Colon (tissue), 2 donors: Measurements from ENCODE around the gene NT5E.

ENCODE experiments used
- FAIRE-seq: peaks from 2 replicates; lab custom pipeline; 2012; peaks lifted over from hg19 to GRCh38; lab: Jason Lieb, UNC
- donor health status: control.
- donor health status: control.

Gene NT5E

DNA sequence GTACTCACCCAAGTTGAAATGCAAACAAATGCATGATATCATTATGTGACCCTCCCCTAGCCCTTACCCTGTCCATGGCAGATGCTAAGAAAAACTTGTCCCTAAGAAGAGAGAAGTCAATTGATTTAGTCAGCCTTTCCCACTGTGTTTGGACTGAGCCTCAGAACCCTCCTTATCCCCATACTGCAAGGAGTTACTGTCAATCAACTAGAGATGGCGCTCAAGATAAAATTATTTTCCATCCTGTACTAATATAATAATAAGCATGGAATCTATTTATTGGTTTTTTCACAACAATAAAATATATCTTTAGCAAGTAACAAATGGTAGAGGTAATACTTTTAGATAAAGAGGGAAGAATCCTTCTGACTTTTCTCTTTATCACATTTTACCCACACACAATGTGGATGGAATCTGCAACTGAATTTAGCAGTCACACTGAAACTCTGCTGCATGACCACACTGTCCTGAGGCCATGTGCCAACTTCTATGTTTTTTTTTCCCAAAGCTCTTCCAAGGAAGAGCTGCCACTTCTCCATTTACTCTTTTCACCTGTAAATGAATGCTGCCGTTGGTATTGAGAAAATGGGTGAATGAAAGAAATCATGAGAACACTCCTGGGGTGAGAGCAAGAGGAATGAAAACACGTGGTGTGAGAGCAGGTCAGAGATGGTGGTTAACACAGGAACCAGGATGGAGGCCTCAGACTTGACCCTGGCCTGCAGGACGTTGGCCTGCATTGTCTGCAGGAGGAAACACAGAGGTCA, 10.5 kb downstream of the NT5E start:
- no peak for FAIRE-seq

GRCh38 chr6:85460921-85461797, 11.3 kb downstream of the NT5E start:
- no peak for FAIRE-seq

GRCh38 chr6:85461798-85462170, 11.9 kb downstream of the NT5E start:
- no peak for FAIRE-seq

DNA sequence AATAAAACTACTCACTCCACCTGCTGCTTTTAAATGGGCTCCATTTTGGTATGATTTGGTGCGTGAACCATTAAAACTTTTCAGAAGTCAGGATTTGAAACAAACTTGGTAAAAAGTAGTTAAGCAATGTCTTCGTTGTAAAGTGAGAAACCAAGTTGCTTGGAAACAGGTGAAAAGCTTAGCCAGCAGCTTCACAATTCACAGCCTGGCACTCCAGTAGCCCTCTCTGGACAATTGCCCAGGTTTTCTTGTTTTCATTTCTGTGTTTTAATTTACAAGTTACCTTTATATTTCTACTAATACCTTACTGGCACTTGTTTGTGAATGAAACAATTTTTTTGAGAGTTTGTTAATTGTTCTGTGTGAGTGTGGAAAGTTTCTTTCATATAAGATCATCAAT, 12.8 kb downstream of the NT5E start:
- no peak for FAIRE-seq

DNA sequence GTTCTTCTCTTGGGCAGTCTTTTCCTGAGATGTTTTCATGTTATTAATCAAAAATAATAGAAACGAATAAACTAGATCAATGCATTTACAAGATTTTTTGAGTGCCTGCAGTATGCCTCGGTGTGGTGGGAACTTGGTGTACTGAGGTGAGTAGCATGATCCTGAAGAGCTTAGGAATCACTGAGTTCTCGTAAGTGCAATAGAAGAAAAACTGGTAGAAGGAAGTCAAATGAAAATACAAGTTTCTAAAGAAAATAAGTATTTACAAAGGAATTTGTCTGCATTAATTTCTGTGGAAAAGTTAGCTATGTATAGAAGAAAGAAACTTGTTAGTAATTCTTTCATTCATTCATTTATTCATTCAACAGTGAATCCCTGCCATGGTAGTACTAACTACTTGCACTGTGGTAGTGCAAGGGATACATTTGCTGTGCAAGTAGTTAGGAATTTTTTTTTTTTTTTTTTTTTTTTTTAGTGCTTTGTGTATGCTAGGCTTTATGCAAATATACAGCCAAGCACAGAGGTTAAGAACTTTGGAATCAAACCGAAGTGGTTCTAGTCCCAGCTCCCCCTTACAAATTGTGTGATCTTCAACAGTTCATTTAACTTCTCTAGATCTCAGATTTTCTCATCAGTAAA, 13.9 kb downstream of the NT5E start:
- FAIRE-seq = no peak

GRCh38 chr6:85464260-85464644, 14.4 kb downstream of the NT5E start:
- no peak for FAIRE-seq

DNA sequence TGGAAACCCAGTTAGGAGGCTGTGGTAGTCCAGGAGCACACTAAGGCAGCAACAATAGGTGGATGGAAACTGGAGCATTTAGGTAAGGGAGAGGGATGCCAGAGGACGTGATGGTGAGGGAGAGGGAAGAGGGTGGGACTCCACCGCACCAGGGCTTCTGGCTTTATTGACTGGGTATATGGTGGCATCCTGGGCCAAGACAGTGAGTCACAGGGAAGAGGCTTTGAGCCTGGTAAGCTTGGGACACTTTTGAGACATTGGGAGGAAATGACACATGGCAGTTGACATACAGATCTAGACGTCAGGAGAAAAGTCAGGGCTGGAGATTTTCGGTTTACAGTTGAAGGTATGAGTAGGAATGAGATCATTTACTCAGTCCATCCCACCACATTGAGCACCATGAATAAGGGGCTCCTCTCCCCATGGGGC, 14.9 kb downstream of the NT5E start:
- FAIRE-seq = no peak

- FAIRE-seq = no peak
Measured at GRCh38 chr6:85465762-85466161, 15.9 kb downstream of the NT5E start.

DNA sequence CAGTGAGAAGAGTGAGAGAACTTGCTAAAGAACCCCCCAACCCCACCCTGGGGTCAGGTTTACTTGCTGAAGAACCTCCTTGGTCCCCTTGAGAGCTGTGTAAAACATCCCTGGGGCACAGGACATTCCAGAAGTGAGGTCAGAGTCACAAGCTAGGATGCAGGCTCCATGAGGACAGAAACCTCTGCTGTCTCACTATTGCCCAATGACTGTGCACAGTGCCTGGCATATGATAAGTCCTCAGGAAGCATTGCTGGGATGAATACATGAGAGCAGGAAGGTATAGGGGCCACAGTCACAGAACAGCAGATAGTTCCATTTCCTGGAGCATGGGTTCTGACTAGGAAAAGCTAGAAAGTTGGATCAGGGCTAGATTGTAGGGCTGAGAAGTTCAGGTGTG, 18.4 kb downstream of the NT5E start:
- no peak for FAIRE-seq

- no peak for FAIRE-seq
Measured at GRCh38 chr6:85469276-85470022, 19.6 kb downstream of the NT5E start.

DNA sequence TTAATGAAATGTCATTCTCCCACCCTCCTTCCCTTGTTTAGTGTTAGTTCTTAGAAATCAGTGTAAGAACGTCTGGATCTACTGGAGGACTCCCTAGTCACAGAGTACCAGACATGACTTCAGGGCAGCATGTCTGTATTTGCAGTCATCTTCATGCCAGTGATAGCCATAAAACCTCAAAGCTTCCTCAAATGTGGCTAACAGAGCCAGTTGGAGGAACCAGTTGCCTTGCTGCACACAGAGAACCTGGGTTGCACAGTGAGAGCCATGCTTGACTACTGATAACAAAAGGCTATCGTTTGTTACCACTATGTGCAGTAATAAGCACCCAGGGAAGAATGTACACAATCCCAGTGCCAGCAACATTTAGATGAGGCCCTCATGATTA, 20.1 kb downstream of the NT5E start:
- no peak for FAIRE-seq

DNA sequence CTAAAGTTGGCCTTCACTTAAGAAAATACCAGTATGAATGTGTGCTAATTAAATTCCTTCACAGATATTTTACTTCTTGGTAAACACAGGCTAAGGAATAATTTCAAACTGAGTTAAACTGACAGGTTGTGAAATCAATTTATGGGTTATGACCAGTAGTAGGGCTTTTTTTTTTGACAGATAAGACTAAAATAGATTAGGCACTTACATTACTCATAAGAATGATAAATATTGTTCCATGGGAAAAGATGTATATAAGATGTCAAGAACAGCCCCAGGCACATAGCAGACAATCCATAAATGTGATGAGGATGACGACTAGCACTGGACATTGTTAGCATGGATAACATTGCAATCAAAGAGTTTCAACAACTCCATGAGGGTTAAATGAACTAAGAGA, 22.9 kb downstream of the NT5E start:
- no peak for FAIRE-seq

GRCh38 chr6:85473748-85474147, 23.9 kb downstream of the NT5E start:
- FAIRE-seq = no peak

GRCh38 chr6:85476532-85476931, 26.6 kb downstream of the NT5E start:
- no peak for FAIRE-seq

DNA sequence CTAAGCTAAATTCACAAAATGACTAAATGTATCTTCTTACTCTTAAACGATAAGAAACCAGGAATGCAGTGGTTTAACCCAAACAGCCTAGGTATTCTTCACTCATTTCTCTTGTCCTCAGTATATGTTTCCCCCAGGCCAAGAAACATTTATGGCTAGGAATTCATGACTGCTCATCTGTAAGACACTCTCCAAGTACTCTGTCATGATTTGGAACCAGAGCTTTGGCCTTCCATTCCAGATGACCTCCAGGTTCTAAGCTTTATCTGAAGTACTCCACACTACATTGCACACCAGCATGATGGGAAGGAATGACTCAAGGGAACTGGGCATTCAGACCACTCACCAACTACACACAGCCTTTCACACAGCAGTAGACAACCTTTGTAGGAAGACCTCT, 29.3 kb downstream of the NT5E start:
- no peak for FAIRE-seq

DNA sequence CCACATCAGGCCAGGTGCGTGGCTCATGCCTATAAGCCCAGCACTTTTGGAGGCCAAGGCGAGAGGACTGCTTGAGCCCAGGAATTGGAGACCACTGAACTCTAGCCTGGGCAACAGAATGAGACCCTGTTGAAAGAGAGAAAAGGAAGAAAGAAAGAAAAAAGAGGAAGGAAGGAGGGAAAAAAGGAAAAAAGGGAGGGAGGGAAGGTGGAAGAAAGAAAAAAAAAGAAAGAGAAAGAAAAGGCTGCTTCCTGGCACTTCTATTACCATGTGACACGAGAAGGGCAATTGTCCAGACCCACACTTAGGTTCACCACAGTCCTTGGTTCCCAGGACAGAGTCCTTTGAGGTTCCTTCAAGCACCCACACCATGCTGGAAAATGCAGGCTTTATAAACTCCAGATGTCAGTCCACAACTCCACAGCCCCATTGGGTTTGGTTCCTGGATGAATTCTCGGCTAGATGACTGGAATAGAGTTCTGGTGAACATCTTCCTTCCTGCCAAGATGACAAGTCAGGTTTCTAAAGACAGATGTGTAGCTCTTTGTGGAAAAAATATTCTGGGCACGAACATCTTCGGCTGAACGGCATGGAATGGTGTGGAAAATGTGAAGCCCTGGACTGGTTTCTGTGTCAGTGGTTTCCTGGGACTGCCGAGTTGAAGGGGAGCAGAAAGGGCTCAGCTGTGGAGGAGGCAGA, 32.5 kb downstream of the NT5E start:
- FAIRE-seq = no peak

GRCh38 chr6:85482905-85483700, 33.2 kb downstream of the NT5E start:
- no peak for FAIRE-seq

DNA sequence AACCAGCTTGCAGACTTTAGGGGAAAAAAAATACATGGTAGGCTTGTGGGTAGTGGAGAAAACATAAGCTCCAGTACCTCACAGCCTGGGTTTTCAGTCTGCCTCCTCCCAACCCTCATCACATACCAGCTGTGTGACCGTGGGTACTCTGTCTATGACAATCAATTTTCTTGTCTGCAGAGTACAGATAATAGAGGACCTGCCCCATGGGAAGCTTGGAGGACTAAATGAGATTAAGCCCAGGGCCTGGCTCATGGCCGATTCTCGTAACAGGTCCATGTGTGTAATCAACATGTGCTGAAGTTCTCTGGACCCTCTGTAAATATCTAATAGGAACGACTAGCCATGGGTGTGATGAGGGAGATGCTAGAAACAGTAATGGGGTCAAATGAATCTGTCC, 34.0 kb downstream of the NT5E start:
- FAIRE-seq = no peak

DNA sequence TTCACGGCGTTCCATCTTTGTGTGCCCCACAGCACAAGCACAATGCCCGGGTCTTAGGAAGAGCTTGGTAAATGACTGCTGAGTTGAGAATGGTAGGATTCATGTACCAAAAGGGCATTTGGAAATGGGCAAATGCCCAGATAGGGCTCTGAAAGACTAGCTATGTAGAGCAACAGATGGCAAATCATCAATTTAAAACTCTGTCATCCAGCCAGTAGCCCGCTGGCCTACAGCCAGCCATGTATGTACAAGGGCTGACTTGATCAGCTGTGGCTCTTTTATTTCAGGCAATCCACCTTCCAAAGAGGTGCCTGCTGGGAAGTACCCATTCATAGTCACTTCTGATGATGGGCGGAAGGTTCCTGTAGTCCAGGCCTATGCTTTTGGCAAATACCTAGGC, 35.1 kb downstream of the NT5E start:
- no peak for FAIRE-seq

DNA sequence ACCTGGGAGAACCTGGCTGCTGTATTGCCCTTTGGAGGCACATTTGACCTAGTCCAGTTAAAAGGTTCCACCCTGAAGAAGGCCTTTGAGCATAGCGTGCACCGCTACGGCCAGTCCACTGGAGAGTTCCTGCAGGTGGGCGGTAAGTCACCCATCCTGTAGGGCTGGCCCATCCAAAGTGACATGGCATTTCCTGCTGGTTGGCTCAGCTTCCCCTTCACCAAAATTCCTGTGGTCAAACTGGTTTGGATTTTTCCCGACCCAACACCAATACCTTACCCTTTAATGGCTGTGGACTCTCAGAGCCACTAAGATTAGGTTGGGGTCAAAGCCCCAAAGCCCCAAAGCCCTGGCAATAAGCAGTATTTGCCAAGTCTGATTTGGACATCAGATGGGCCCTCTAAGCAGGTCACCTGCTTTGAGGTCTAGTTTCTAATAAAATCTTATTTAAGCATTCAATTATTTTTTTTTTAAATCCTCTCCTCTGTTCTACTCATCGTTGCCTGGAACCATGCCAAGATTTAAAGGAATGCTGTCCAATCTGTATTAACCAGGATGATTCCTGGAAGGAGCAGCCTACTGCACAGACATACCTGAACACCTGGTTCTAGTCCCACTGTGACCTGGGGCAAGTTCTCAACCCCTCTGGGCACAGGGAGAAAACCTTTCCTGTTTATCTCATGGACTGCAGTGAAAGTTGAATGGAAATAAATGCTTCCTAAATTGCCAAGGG, 40.8 kb downstream of the NT5E start:
- no peak for FAIRE-seq
